ENCODE measurements around the gene SPATA16.
"Not testable (repeated sequence)": the region's sequence is repeated elsewhere in the genome, so short reads cannot be mapped to it uniquely, and the experiment has no call there.

The SPATA16 gene

GRCh38 chr3:172904711-172905373 is 236.2 kb downstream of the SPATA16 start:
- H3K4me3 ChIP-seq (ENCODE audit: control insufficient read depth, low read depth, low read length) = no peak overlapping the region
- TF ChIP-seq CTCF (IDR thresholded peaks at IDR 0.05; ENCODE audit: control insufficient read depth, insufficient read depth, low read depth, low read length, missing control alignments) = no peak
- no peak for DNase-seq (ENCODE audit: low read depth)

- H3K4me3 ChIP-seq (ENCODE audit: control insufficient read depth, low read depth, low read length) = no peak overlapping the region
- no peak for TF ChIP-seq CTCF (IDR thresholded peaks at IDR 0.05; ENCODE audit: control insufficient read depth, insufficient read depth, low read depth, low read length, missing control alignments)
- DNase-seq (ENCODE audit: low read depth) = no peak
These were observed 237.3 kb downstream of the SPATA16 start for GRCh38 chr3:172903642-172904320.

DNA sequence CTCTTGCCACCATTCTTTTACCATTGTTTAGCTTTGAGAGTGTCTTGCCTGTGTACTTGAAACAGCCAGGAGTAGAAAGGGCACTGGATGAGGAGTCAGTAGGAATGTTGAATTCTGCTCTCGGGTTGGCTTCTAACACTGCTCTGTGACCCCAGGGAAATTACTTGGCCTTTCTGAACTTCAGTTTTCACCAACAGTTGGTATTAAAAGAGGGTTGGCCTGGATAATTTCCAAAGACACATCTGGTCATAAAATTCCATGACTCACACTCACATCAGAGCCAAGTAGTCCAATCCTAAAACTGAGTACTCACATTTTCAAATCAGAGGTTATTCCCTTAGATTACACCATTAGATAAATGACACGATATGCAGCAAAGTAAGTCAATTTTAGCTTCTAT is 248.9 kb downstream of the SPATA16 start:
- DNase-seq (ENCODE audit: low read depth) = peak; percentile 18
- TF ChIP-seq CTCF (IDR thresholded peaks at IDR 0.05; ENCODE audit: control insufficient read depth, insufficient read depth, low read depth, low read length, missing control alignments) = no peak
- no peak overlapping the region for H3K4me3 ChIP-seq (ENCODE audit: control insufficient read depth, low read depth, low read length)

- DNase-seq (ENCODE audit: low read depth) = no peak
- no peak overlapping the region for H3K4me3 ChIP-seq (ENCODE audit: control insufficient read depth, low read depth, low read length)
- TF ChIP-seq CTCF (IDR thresholded peaks at IDR 0.05; ENCODE audit: control insufficient read depth, insufficient read depth, low read depth, low read length, missing control alignments) = no peak
These were observed 255.3 kb downstream of the SPATA16 start for GRCh38 chr3:172885704-172886103.

GRCh38 chr3:172882563-172882962 is 258.5 kb downstream of the SPATA16 start:
- DNase-seq (ENCODE audit: low read depth) = no peak
- no peak for TF ChIP-seq CTCF (IDR thresholded peaks at IDR 0.05; ENCODE audit: control insufficient read depth, insufficient read depth, low read depth, low read length, missing control alignments)
- H3K4me3 ChIP-seq (ENCODE audit: control insufficient read depth, low read depth, low read length) = no peak overlapping the region

DNA sequence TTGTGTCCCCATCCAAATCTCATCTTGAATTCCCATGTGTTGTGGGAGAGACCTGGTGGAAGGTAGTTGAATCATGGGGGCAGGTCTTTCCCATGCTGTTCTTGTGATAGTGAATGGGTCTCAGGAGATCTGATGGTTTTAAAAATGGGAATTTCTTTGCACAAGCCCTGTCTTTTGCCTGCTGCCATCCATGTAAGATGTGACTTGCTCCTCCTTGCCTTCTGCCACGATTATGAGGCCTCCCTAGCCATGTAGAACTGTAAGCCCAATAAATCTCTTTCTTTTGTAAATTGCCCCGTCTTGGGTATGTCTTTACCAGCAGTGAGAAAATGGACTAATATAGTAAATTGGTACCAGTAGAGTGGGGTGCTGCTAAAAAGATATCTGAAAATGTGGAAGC is 261.7 kb downstream of the SPATA16 start:
- not testable (repeated sequence) for DNase-seq (ENCODE audit: low read depth); H3K4me3 ChIP-seq (ENCODE audit: control insufficient read depth, low read depth, low read length)

- no peak for DNase-seq (ENCODE audit: low read depth)
- TF ChIP-seq CTCF (IDR thresholded peaks at IDR 0.05; ENCODE audit: control insufficient read depth, insufficient read depth, low read depth, low read length, missing control alignments) = no peak
- H3K4me3 ChIP-seq (ENCODE audit: control insufficient read depth, low read depth, low read length) = no peak overlapping the region
These were observed 264.0 kb downstream of the SPATA16 start for GRCh38 chr3:172877011-172877410.

Data from AG09309 (cell line).